Urinary bladder (tissue), 4 donors: ENCODE measurements around the gene LCN1. TPM values are rescaled to one million over a fixed set of nuclear protein-coding genes. Genes with fewer than 3 reads are reported as not detected.
"Not testable (repeated sequence)": the region's sequence is repeated elsewhere in the genome, so short reads cannot be mapped to it uniquely, and the experiment has no call there.

ENCODE experiments used
- DNase-seq: peaks from one replicate; pipeline ENCODE4 v3.0.0-alpha.2; 2015; ENCODE audit errors: extremely low spot score
- H3K27ac ChIP-seq: one replicate; pipeline ENCODE4 v1.5.1; 2013; ENCODE audit warnings: low read depth, mild to moderate bottlenecking, moderate library complexity
- H3K36me3 ChIP-seq: one replicate; pipeline ENCODE4 v1.6.1; 2013; ENCODE audit warnings: mild to moderate bottlenecking, moderate library complexity; ENCODE audit not compliant: insufficient read depth
- H3K4me1 ChIP-seq: one replicate; pipeline ENCODE4 v1.6.1; 2013; ENCODE audit warnings: mild to moderate bottlenecking, moderate library complexity; ENCODE audit not compliant: insufficient read depth
- H3K4me3 ChIP-seq: one replicate; pipeline ENCODE4 v1.5.1; 2013; ENCODE audit warnings: low read depth, low read length
- whole genome bisulfite sequencing: extraction: QIAGEN DNeasy Blood & Tissue Kit; methylation state at CpG from one replicate; pipeline ENCODE4 v1.1.7; 2013; 5-methylcytosine and 5-hydroxymethylcytosine counted together
- polyA plus RNA-seq: library from polyadenylated mRNA; stranded (reverse); fragments of 200-250 nt; gene quantifications from one replicate; pipeline ENCODE4 v1.2.3, GENCODE V29; 2013
- total RNA-seq: library from RNA; depleted of rRNA; stranded (reverse); fragments of >200 nt; gene quantifications from one replicate; pipeline ENCODE4 v1.2.3, GENCODE V29; 2014
- donor health status: healthy with polysubstance abuse.
- donor health status: healthy.

LCN1 gene
- total and polyA plus RNA-seq, 2 donors = not detected

DNA sequence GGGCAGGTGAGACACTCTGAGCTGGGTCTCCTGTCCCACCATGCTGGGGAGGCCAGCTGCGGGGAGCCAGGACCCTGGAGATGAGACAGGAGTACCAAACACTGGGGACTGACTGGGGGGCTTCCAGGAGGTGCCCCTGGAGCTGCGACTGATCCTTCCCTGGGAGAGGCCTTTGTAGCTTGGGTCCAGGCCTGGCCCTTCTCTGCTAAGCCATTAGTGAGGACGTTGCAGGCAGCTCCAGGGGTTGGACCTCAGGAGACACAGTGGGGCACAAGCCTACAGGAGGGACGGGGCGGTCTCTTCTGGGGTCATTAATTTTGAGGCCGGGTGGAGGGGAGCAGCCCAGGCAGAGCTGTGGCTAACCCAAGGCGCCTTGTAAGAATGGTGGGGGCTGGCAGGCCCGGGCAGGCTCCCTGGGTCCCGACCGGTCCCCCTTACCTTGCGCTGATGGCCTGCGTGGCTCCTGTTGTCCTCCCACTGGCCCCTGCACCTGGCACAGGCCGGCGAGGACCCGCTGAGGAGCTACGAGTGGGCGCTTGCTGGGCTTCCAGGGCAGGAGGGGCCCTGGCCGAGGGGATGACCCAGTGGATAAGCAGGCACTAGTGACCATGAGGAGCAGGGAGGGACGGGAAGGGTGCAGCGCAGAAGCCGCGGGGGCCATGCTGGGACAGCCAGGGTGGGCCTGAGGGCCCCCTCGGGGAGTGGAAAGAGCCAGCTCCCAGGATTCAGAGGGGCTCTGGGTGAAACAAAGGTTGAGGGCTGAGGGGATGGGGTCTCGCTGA, 15.6 kb upstream of the LCN1 start:
- 83% methylated on average over 24 of the region's 24 CpGs for WGBS
- Histone ChIP-seq H3K27ac (no peak overlapping the region), H3K4me1 (no peaks in the 10 kb centered on the region), H3K36me3 (no peaks in the 10 kb centered on the region), H3K4me3 (no peak overlapping the region)
- no peak for DNase-seq

- H3K27ac ChIP-seq = no peak overlapping the region
- no peak overlapping the region for H3K4me3 ChIP-seq
- WGBS = 55% methylated on average over 14 of the region's 14 CpGs
- no peak for DNase-seq
- no peaks in the 10 kb centered on the region for H3K36me3 ChIP-seq
- no peaks in the 10 kb centered on the region for H3K4me1 ChIP-seq
Measured at GRCh38 chr9:135506327-135507103, 14.7 kb upstream of the LCN1 start.

DNA sequence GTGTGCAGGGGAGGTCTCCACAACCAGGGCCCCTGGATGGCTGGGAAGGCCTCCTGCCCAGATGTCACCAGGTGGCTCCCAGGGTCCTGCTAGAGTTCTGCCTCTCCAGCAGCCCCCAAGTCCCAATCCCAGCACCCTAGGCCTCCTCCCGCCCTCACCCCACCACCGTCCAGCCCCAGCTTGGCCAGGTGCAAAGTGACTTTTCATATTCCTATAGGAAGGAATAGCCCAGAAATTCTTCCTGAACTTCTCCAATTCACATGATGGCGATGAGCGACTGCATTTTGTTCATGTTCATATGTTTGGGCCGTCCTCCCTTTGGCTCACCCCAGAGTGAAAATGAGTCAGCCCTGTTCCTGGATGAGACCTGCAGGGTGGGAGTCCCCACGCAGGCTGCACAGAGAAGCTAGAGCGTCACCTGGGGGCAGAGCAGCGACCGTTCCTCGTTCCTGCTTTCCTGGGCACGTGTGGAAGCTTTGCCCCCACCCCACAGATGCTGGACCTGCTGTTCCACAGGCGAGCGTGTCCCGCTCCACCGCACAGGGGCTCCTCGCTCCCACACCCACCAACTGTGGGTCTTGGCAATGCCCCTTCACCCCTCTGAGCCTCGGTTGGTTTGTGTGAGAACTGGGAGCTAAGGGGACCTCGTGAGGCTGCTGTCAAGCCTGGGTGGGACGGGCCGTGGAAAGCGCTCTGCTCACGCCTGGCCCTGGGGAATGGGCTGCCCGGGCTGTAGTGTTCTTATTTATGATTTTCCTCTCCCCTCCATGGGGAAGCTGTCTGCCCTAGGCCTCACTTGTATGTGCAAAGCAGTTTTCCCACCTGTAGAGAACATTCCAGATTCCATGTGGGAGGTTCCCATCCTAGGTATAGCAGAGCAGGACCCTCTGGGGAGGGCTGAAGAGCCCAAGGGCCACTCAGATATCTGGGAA, 13.9 kb upstream of the LCN1 start:
- no peak for DNase-seq
- no peaks in the 10 kb centered on the region for H3K4me1 ChIP-seq
- WGBS = 84% methylated on average over 23 of the region's 23 CpGs
- H3K4me3 ChIP-seq = no peak overlapping the region
- no peak overlapping the region for H3K27ac ChIP-seq
- H3K36me3 ChIP-seq = no peaks in the 10 kb centered on the region

GRCh38 chr9:135508211-135508820, 12.9 kb upstream of the LCN1 start:
- no peak for DNase-seq
- 82% methylated on average over 9 of the region's 9 CpGs for WGBS

GRCh38 chr9:135509458-135509857, 11.8 kb upstream of the LCN1 start:
- H3K27ac ChIP-seq = no peak overlapping the region
- no peak overlapping the region for H3K4me3 ChIP-seq
- no peaks in the 10 kb centered on the region for H3K36me3 ChIP-seq
- WGBS = 88% methylated on average over 2 of the region's 2 CpGs
- DNase-seq = no peak
- no peaks in the 10 kb centered on the region for H3K4me1 ChIP-seq

More at GRCh38 chr9:135508211-135508820, 12.9 kb upstream of the LCN1 start:
- Histone ChIP-seq H3K4me1 (no peaks in the 10 kb centered on the region), H3K27ac (no peak overlapping the region), H3K4me3 (no peak overlapping the region), H3K36me3 (no peaks in the 10 kb centered on the region)

- H3K27ac ChIP-seq = no peak overlapping the region
- 78% methylated on average over 10 of the region's 10 CpGs for WGBS
- DNase-seq = no peak
- no peaks in the 10 kb centered on the region for H3K36me3 ChIP-seq
- no peaks in the 10 kb centered on the region for H3K4me1 ChIP-seq
- H3K4me3 ChIP-seq = no peak overlapping the region
Measured at GRCh38 chr9:135512241-135512603, 9.0 kb upstream of the LCN1 start.

- H3K4me3 ChIP-seq = no peak overlapping the region
- no peak for DNase-seq
- WGBS = 50% methylated on average over 7 of the region's 7 CpGs
- H3K4me1 ChIP-seq = no peaks in the 10 kb centered on the region
- no peaks in the 10 kb centered on the region for H3K36me3 ChIP-seq
- no peak overlapping the region for H3K27ac ChIP-seq
Measured at GRCh38 chr9:135512904-135513303, 8.3 kb upstream of the LCN1 start.

- Histone ChIP-seq H3K27ac (no peak overlapping the region), H3K4me1 (no peaks in the 10 kb centered on the region), H3K4me3 (no peak overlapping the region), H3K36me3 (no peaks in the 10 kb centered on the region)
- 71% methylated on average over 19 of the region's 19 CpGs for WGBS
- DNase-seq = no peak
Measured at GRCh38 chr9:135513351-135513846, 7.8 kb upstream of the LCN1 start.

DNA sequence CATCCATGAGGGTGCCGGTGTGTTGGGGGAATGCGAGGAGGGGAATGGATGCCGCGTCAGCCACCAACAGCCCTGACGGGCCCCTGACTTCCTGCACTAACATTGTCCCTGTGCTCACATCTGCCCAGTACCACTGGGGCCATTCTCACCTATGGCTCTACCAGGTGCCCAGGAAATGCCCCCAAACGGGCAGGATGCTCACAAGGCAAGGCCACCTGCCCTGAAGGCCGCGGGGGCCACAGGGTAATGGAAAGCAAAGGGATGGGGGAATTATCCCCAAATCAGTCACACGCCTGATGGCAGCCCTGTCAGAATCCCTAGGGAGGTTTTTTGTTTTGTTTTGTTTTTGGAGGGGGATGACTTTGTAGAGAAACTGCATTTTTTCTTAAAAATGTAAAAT, 7.3 kb upstream of the LCN1 start:
- not testable (repeated sequence) for DNase-seq, H3K4me3 ChIP-seq, H3K36me3 ChIP-seq, H3K4me1 ChIP-seq, H3K27ac ChIP-seq
- 79% methylated on average over 9 of the region's 9 CpGs for WGBS

GRCh38 chr9:135514342-135515082, 6.7 kb upstream of the LCN1 start:
- 80% methylated on average over 16 of the region's 17 CpGs for WGBS
- Histone ChIP-seq H3K4me1 (no peaks in the 10 kb centered on the region), H3K4me3 (no peak overlapping the region), H3K27ac (no peak overlapping the region), H3K36me3 (no peaks in the 10 kb centered on the region)
- no peak for DNase-seq

GRCh38 chr9:135515083-135515951, 5.9 kb upstream of the LCN1 start:
- WGBS = 81% methylated on average over 31 of the region's 31 CpGs
- no peaks in the 10 kb centered on the region for H3K36me3 ChIP-seq

More at GRCh38 chr9:135515083-135515951, 5.9 kb upstream of the LCN1 start:
- Histone ChIP-seq H3K4me1 (no peaks in the 10 kb centered on the region), H3K4me3 (no peak overlapping the region), H3K27ac (no peak overlapping the region)
- DNase-seq = no peak
